ACC112 (cell line): ENCODE data around the gene C16orf95.

Experiments
- H2AFZ ChIP-seq: fragments of 200-600 bp; sonication (generic); one replicate; pipeline ENCODE4 v1.6.0; 2017; ENCODE audit warnings: antibody characterized with exemption, low read length; ENCODE audit not compliant: unreplicated experiment
- H3K27ac ChIP-seq: fragments of 200-600 bp; sonication (generic); 2 replicates; pipeline ENCODE4 v1.5.1; 2014; ENCODE audit warnings: low read depth, mild to moderate bottlenecking, antibody characterized with exemption, low read length, moderate library complexity
- H3K27me3 ChIP-seq: fragments of 200-600 bp; sonication (generic); 2 replicates; pipeline ENCODE4 v1.6.1; 2014; ENCODE audit warnings: mild to moderate bottlenecking, antibody characterized with exemption, low read length, moderate library complexity, mixed read lengths; ENCODE audit not compliant: insufficient read depth
- H3K36me3 ChIP-seq: fragments of 200-600 bp; sonication (generic); 2 replicates; pipeline ENCODE4 v1.6.1; 2016; ENCODE audit warnings: mild to moderate bottlenecking, antibody characterized with exemption, low read length, moderate library complexity, mixed read lengths; ENCODE audit not compliant: insufficient read depth
- H3K4me1 ChIP-seq: fragments of 200-600 bp; sonication (generic); one replicate; pipeline ENCODE4 v1.6.1; 2016; ENCODE audit warnings: low read length, mixed read lengths; ENCODE audit not compliant: insufficient read depth, unreplicated experiment, control insufficient read depth
- H3K4me3 ChIP-seq: fragments of 200-600 bp; sonication (generic); 2 replicates; pipeline ENCODE4 v1.5.1; 2014; ENCODE audit warnings: mild to moderate bottlenecking, low read depth, low read length
- H3K79me2 ChIP-seq: fragments of 200-600 bp; sonication (generic); one replicate; pipeline ENCODE4 v1.6.0; 2016; ENCODE audit warnings: low read length; ENCODE audit not compliant: control insufficient read depth, unreplicated experiment, insufficient read depth

The C16orf95 gene

GRCh38 chr16:87358696-87359095 is 41.5 kb upstream of the C16orf95 start:
- Histone ChIP-seq H3K27ac (no peak overlapping the region), H3K27me3 (no peaks in the 10 kb centered on the region), H3K79me2 (peaks cover 7% of the 10 kb centered on the region), H2AFZ (no peak overlapping the region), H3K4me1 (no peaks in the 10 kb centered on the region), H3K4me3 (no peak overlapping the region), H3K36me3 (peaks cover 8% of the 10 kb centered on the region; the same call in 1 of the 2 replicates)

- H2AFZ ChIP-seq: no peak overlapping the region
- no peak overlapping the region for H3K4me3 ChIP-seq
- no peaks in the 10 kb centered on the region for H3K27me3 ChIP-seq
- peaks cover 3% of the 10 kb centered on the region for H3K79me2 ChIP-seq
- H3K36me3 ChIP-seq: peaks cover 8% of the 10 kb centered on the region; the same call in 1 of the 2 replicates
- no peaks in the 10 kb centered on the region for H3K4me1 ChIP-seq
- no peak overlapping the region for H3K27ac ChIP-seq
Measured at GRCh38 chr16:87358250-87358649, 41.1 kb upstream of the C16orf95 start.

- peaks cover 2% of the 10 kb centered on the region for H3K79me2 ChIP-seq
- no peaks in the 10 kb centered on the region for H3K27me3 ChIP-seq
- H3K36me3 ChIP-seq: peaks cover 4% of the 10 kb centered on the region; the same call in 1 of the 2 replicates
- no peak overlapping the region for H3K4me3 ChIP-seq
- no peak overlapping the region for H2AFZ ChIP-seq
- no peak overlapping the region for H3K27ac ChIP-seq
- no peaks in the 10 kb centered on the region for H3K4me1 ChIP-seq
Measured at GRCh38 chr16:87356491-87356853, 39.3 kb upstream of the C16orf95 start.

GRCh38 chr16:87353613-87354012 is 36.4 kb upstream of the C16orf95 start:
- no peaks in the 10 kb centered on the region for H3K79me2 ChIP-seq
- no peak overlapping the region for H3K27ac ChIP-seq
- no peaks in the 10 kb centered on the region for H3K36me3 ChIP-seq
- H3K4me1 ChIP-seq: peaks cover 5% of the 10 kb centered on the region
- H2AFZ ChIP-seq: no peak overlapping the region
- H3K27me3 ChIP-seq: no peaks in the 10 kb centered on the region
- H3K4me3 ChIP-seq: no peak overlapping the region

GRCh38 chr16:87352818-87353217 is 35.6 kb upstream of the C16orf95 start:
- H3K36me3 ChIP-seq: no peaks in the 10 kb centered on the region
- peaks cover 5% of the 10 kb centered on the region for H3K4me1 ChIP-seq
- no peak overlapping the region for H2AFZ ChIP-seq
- no peaks in the 10 kb centered on the region for H3K27me3 ChIP-seq
- H3K4me3 ChIP-seq: no peak overlapping the region
- no peak overlapping the region for H3K27ac ChIP-seq
- H3K79me2 ChIP-seq: no peaks in the 10 kb centered on the region

GRCh38 chr16:87351320-87351698 is 34.1 kb upstream of the C16orf95 start:
- Histone ChIP-seq H3K27ac (no peak overlapping the region), H2AFZ (no peak overlapping the region), H3K79me2 (no peaks in the 10 kb centered on the region), H3K27me3 (no peaks in the 10 kb centered on the region), H3K4me1 (peaks cover 5% of the 10 kb centered on the region), H3K36me3 (no peaks in the 10 kb centered on the region), H3K4me3 (no peak overlapping the region)

GRCh38 chr16:87350681-87351319 is 33.6 kb upstream of the C16orf95 start:
- Histone ChIP-seq H3K36me3 (no peaks in the 10 kb centered on the region), H2AFZ (no peak overlapping the region), H3K4me1 (peaks cover 5% of the 10 kb centered on the region), H3K4me3 (no peak overlapping the region), H3K27me3 (no peaks in the 10 kb centered on the region), H3K27ac (no peak overlapping the region), H3K79me2 (no peaks in the 10 kb centered on the region)

GRCh38 chr16:87350031-87350430 is 32.8 kb upstream of the C16orf95 start:
- no peak overlapping the region for H2AFZ ChIP-seq
- peaks cover 5% of the 10 kb centered on the region for H3K4me1 ChIP-seq
- no peak overlapping the region for H3K27ac ChIP-seq
- no peaks in the 10 kb centered on the region for H3K27me3 ChIP-seq
- H3K36me3 ChIP-seq: no peaks in the 10 kb centered on the region
- H3K4me3 ChIP-seq: no peak overlapping the region
- H3K79me2 ChIP-seq: no peaks in the 10 kb centered on the region

GRCh38 chr16:87348616-87349157 is 31.5 kb upstream of the C16orf95 start:
- no peak overlapping the region for H3K27ac ChIP-seq
- H3K4me3 ChIP-seq: no peak overlapping the region
- H3K4me1 ChIP-seq: peaks cover 5% of the 10 kb centered on the region
- H3K27me3 ChIP-seq: no peaks in the 10 kb centered on the region
- no peaks in the 10 kb centered on the region for H3K36me3 ChIP-seq
- no peak overlapping the region for H2AFZ ChIP-seq
- H3K79me2 ChIP-seq: peaks cover 3% of the 10 kb centered on the region

- Histone ChIP-seq H3K27me3 (no peaks in the 10 kb centered on the region), H3K36me3 (no peaks in the 10 kb centered on the region), H3K79me2 (peaks cover 3% of the 10 kb centered on the region), H3K4me3 (no peak overlapping the region), H2AFZ (no peak overlapping the region), H3K27ac (no peak overlapping the region), H3K4me1 (peaks cover 5% of the 10 kb centered on the region)
Measured at GRCh38 chr16:87347932-87348615, 30.9 kb upstream of the C16orf95 start.

GRCh38 chr16:87346517-87347060 is 29.4 kb upstream of the C16orf95 start:
- H3K36me3 ChIP-seq: no peaks in the 10 kb centered on the region
- no peak overlapping the region for H2AFZ ChIP-seq
- H3K4me1 ChIP-seq: peaks cover 5% of the 10 kb centered on the region
- H3K4me3 ChIP-seq: no peak overlapping the region
- H3K27ac ChIP-seq: no peak overlapping the region
- no peaks in the 10 kb centered on the region for H3K27me3 ChIP-seq
- H3K79me2 ChIP-seq: peaks cover 3% of the 10 kb centered on the region
